ENCODE results near the gene CAMTA1.
A peak's percentile ranks its signal among the peaks of the same experiment; 100 is the strongest.
"Not testable (repeated sequence)": the region's sequence is repeated elsewhere in the genome, so short reads cannot be mapped to it uniquely, and the experiment has no call there.

The CAMTA1 gene

GRCh38 chr1:6785318-6785727 lies at the start of gene CAMTA1:
Gene CAMTA1 (plus strand): TSS chr1:6785454. CDS start chr1:6785531, 77 bp downstream.
- in situ Hi-C loops (cut with HindIII; ENCODE audit: low pct_unique_long_range_greater_than_20kb, low sequenced_read_pairs): no loop called here
- TF ChIP-seq JUND (IDR thresholded peaks at IDR 0.05; ENCODE audit: low read depth): no peak
- DNase-seq (ENCODE audit: low read depth in 1 of 2, low spot score in 1 of 2): no peak

GRCh38 chr1:6738987-6739676 lies 46.1 kb upstream of the CAMTA1 start:
- DNase-seq (ENCODE audit: low read depth in 1 of 2, low spot score in 1 of 2): no peak
- in situ Hi-C loops (cut with HindIII; ENCODE audit: low pct_unique_long_range_greater_than_20kb, low sequenced_read_pairs): no loop called here
- no peak for TF ChIP-seq JUND (IDR thresholded peaks at IDR 0.05; ENCODE audit: low read depth)

GRCh38 chr1:6742676-6743188 lies 42.5 kb upstream of the CAMTA1 start:
- DNase-seq (ENCODE audit: low read depth in 1 of 2, low spot score in 1 of 2): peak in 1 of 2 experiments; percentile 19
- in situ Hi-C loops (cut with HindIII; ENCODE audit: low pct_unique_long_range_greater_than_20kb, low sequenced_read_pairs): not testable (repeated sequence)

- peak in 1 of 2 experiments; percentile 71 for DNase-seq (ENCODE audit: low read depth in 1 of 2, low spot score in 1 of 2)
- TF ChIP-seq JUND (IDR thresholded peaks at IDR 0.05; ENCODE audit: low read depth): no peak
- in situ Hi-C loops (cut with HindIII; ENCODE audit: low pct_unique_long_range_greater_than_20kb, low sequenced_read_pairs): no loop called here
Measured at GRCh38 chr1:6743189-6744101, 41.8 kb upstream of the CAMTA1 start.

GRCh38 chr1:6745073-6745472 lies 40.2 kb upstream of the CAMTA1 start:
- TF ChIP-seq JUND (IDR thresholded peaks at IDR 0.05; ENCODE audit: low read depth): no peak
- in situ Hi-C loops (cut with HindIII; ENCODE audit: low pct_unique_long_range_greater_than_20kb, low sequenced_read_pairs): no loop called here
- no peak for DNase-seq (ENCODE audit: low read depth in 1 of 2, low spot score in 1 of 2)

GRCh38 chr1:6747674-6748073 lies 37.6 kb upstream of the CAMTA1 start:
- no peak for TF ChIP-seq JUND (IDR thresholded peaks at IDR 0.05; ENCODE audit: low read depth)
- no peak for DNase-seq (ENCODE audit: low read depth in 1 of 2, low spot score in 1 of 2)
- in situ Hi-C loops (cut with HindIII; ENCODE audit: low pct_unique_long_range_greater_than_20kb, low sequenced_read_pairs): no loop called here

GRCh38 chr1:6750490-6750889 lies 34.8 kb upstream of the CAMTA1 start:
- no peak for TF ChIP-seq JUND (IDR thresholded peaks at IDR 0.05; ENCODE audit: low read depth)

GRCh38 chr1:6753320-6754140 lies 31.7 kb upstream of the CAMTA1 start:
- in situ Hi-C loops (cut with HindIII; ENCODE audit: low pct_unique_long_range_greater_than_20kb, low sequenced_read_pairs): no loop called here
- no peak for DNase-seq (ENCODE audit: low read depth in 1 of 2, low spot score in 1 of 2)
- TF ChIP-seq JUND (IDR thresholded peaks at IDR 0.05; ENCODE audit: low read depth): no peak

More at GRCh38 chr1:6750490-6750889, 34.8 kb upstream of the CAMTA1 start:
- in situ Hi-C loops (cut with HindIII; ENCODE audit: low pct_unique_long_range_greater_than_20kb, low sequenced_read_pairs): no loop called here
- no peak for DNase-seq (ENCODE audit: low read depth in 1 of 2, low spot score in 1 of 2)

GRCh38 chr1:6756457-6756856 lies 28.8 kb upstream of the CAMTA1 start:
- in situ Hi-C loops (cut with HindIII; ENCODE audit: low pct_unique_long_range_greater_than_20kb, low sequenced_read_pairs): no loop called here
- no peak for TF ChIP-seq JUND (IDR thresholded peaks at IDR 0.05; ENCODE audit: low read depth)
- DNase-seq (ENCODE audit: low read depth in 1 of 2, low spot score in 1 of 2): no peak

- DNase-seq (ENCODE audit: low read depth in 1 of 2, low spot score in 1 of 2): no peak
- no peak for TF ChIP-seq JUND (IDR thresholded peaks at IDR 0.05; ENCODE audit: low read depth)
- in situ Hi-C loops (cut with HindIII; ENCODE audit: low pct_unique_long_range_greater_than_20kb, low sequenced_read_pairs): no loop called here
Measured at GRCh38 chr1:6757719-6758435, 27.4 kb upstream of the CAMTA1 start.

GRCh38 chr1:6761196-6761737 lies 24.0 kb upstream of the CAMTA1 start:
- in situ Hi-C loops (cut with HindIII; ENCODE audit: low pct_unique_long_range_greater_than_20kb, low sequenced_read_pairs): no loop called here
- no peak for DNase-seq (ENCODE audit: low read depth in 1 of 2, low spot score in 1 of 2)
- no peak for TF ChIP-seq JUND (IDR thresholded peaks at IDR 0.05; ENCODE audit: low read depth)
